ENCODE measurements around the gene KRT1. TPM values are rescaled to one million over a fixed set of nuclear protein-coding genes. Genes with fewer than 3 reads are reported as not detected.

Gene KRT1
- total and polyA plus RNA-seq, 2 donors (not counting 1 experiment from before 2014, with no cell fraction given): not detected

- Mint-ChIP-seq H3K27me3 (peaks cover 39% of the 10 kb centered on the region), H3K4me1 (no peaks in the 10 kb centered on the region), H3K4me3 (no peak overlapping the region), H3K27ac (no peak overlapping the region), H3K9me3 (ENCODE audit: insufficient read depth) (no peaks in the 10 kb centered on the region)
- H3K4me1 ChIP-seq (ENCODE audit: control insufficient read depth in 2 of 2, insufficient read depth in 2 of 2, low read length in 2 of 2): no peaks in the 10 kb centered on the region
- H3K36me3 ChIP-seq (replicated peaks in 1 of 2; ENCODE audit: control extremely low read depth in 1 of 2, control insufficient read depth in 1 of 2, extremely low read depth in 1 of 2, insufficient read depth in 2 of 2, low read length in 1 of 2): no peaks in the 10 kb centered on the region
- DNase-seq (no peak), ATAC-seq (ENCODE audit: low read depth) (no peak)
- ChIA-PET POLR2A (no interaction called here), CTCF (no interaction called here)
- no peaks in the 10 kb centered on the region for H4K20me1 ChIP-seq (ENCODE audit: control insufficient read depth, insufficient read depth, low read length, poor library complexity, severe bottlenecking)
- no peak overlapping the region for H3K4me2 ChIP-seq (replicated peaks; ENCODE audit: low read depth, low read length, poor library complexity, severe bottlenecking)
- H3K9ac ChIP-seq (ENCODE audit: low read length): no peak overlapping the region
- H3K4me3 ChIP-seq (ENCODE audit: control extremely low read depth in 1 of 5, extremely low read depth in 1 of 5, insufficient read depth in 1 of 5, low read depth in 2 of 5, low read length in 4 of 5): no peak overlapping the region
- intact Hi-C loops (cut with micrococcal nuclease): no loop called here
- H3K27me3 ChIP-seq (replicated peaks in 1 of 4; ENCODE audit: control extremely low read depth in 1 of 4, control insufficient read depth in 3 of 4, insufficient read depth in 4 of 4, low read length in 3 of 4): peaks cover 0 to 13% (median 0%) of the 10 kb centered on the region in 4 experiments
- H3K27ac ChIP-seq (ENCODE audit: low read length in 2 of 2): no peak overlapping the region
- no peaks in the 10 kb centered on the region for H3K79me2 ChIP-seq (ENCODE audit: control insufficient read depth, insufficient read depth, low read length)
- no peaks in the 10 kb centered on the region for H3K9me3 ChIP-seq (ENCODE audit: control extremely low read depth in 1 of 3, control insufficient read depth in 2 of 3, insufficient read depth in 1 of 3, low read length in 2 of 3)
- no peak overlapping the region for H2AFZ ChIP-seq (ENCODE audit: insufficient read depth, low read depth, low read length, poor library complexity, severe bottlenecking)
- WGBS (ENCODE audit: insufficient coverage): 76% methylated on average over 8 of the region's 10 CpGs
- TF ChIP-seq CTCF (IDR thresholded peaks at IDR 0.05) (no peak), EZH2 (IDR thresholded peaks at IDR 0.05; ENCODE audit: borderline replicate concordance, insufficient read depth, low read depth, low read length, poor library complexity, severe bottlenecking) (no peak)
Measured at GRCh38 chr12:52662093-52662917, 17.9 kb downstream of the KRT1 start.

GRCh38 chr12:52661668-52662067 is 18.5 kb downstream of the KRT1 start:
- no peaks in the 10 kb centered on the region for H3K4me1 Mint-ChIP-seq
- H3K27ac Mint-ChIP-seq: no peak overlapping the region
- TF ChIP-seq EZH2 (IDR thresholded peaks at IDR 0.05; ENCODE audit: borderline replicate concordance, insufficient read depth, low read depth, low read length, poor library complexity, severe bottlenecking) (no peak), CTCF (IDR thresholded peaks at IDR 0.05) (no peak)
- Histone ChIP-seq H3K4me2 (replicated peaks; ENCODE audit: low read depth, low read length, poor library complexity, severe bottlenecking) (no peak overlapping the region), H3K79me2 (ENCODE audit: control insufficient read depth, insufficient read depth, low read length) (no peaks in the 10 kb centered on the region), H3K36me3 (replicated peaks in 1 of 2; ENCODE audit: control extremely low read depth in 1 of 2, control insufficient read depth in 1 of 2, extremely low read depth in 1 of 2, insufficient read depth in 2 of 2, low read length in 1 of 2) (no peaks in the 10 kb centered on the region), H2AFZ (ENCODE audit: insufficient read depth, low read depth, low read length, poor library complexity, severe bottlenecking) (no peak overlapping the region), H3K27ac (ENCODE audit: low read length in 2 of 2) (no peak overlapping the region), H4K20me1 (ENCODE audit: control insufficient read depth, insufficient read depth, low read length, poor library complexity, severe bottlenecking) (no peaks in the 10 kb centered on the region), H3K4me3 (ENCODE audit: control extremely low read depth in 1 of 5, extremely low read depth in 1 of 5, insufficient read depth in 1 of 5, low read depth in 2 of 5, low read length in 4 of 5) (no peak overlapping the region), H3K9ac (ENCODE audit: low read length) (no peak overlapping the region), H3K4me1 (ENCODE audit: control insufficient read depth in 2 of 2, insufficient read depth in 2 of 2, low read length in 2 of 2) (no peaks in the 10 kb centered on the region), H3K9me3 (ENCODE audit: control extremely low read depth in 1 of 3, control insufficient read depth in 2 of 3, insufficient read depth in 1 of 3, low read length in 2 of 3) (no peaks in the 10 kb centered on the region), H3K27me3 (replicated peaks in 1 of 4; ENCODE audit: control extremely low read depth in 1 of 4, control insufficient read depth in 3 of 4, insufficient read depth in 4 of 4, low read length in 3 of 4) (peaks cover 0 to 13% (median 0%) of the 10 kb centered on the region in 4 experiments)
- intact Hi-C loops (cut with micrococcal nuclease): no loop called here
- no peaks in the 10 kb centered on the region for H3K9me3 Mint-ChIP-seq (ENCODE audit: insufficient read depth)
- no peak overlapping the region for H3K4me3 Mint-ChIP-seq
- no peak for ATAC-seq (ENCODE audit: low read depth)
- POLR2A ChIA-PET: no interaction called here
- WGBS (ENCODE audit: insufficient coverage): 100% methylated on average over 2 of the region's 3 CpGs
- CTCF ChIA-PET: no interaction called here
- peaks cover 39% of the 10 kb centered on the region for H3K27me3 Mint-ChIP-seq
- DNase-seq: no peak
